ENCODE results near the gene KCTD3. TPM values are rescaled to one million over a fixed set of nuclear protein-coding genes. Genes with fewer than 3 reads are reported as not detected.

Gene KCTD3
- total RNA-seq, 4 donors from 2014 or later: 62.4 to 99.8 (median 82.0) TPM

DNA sequence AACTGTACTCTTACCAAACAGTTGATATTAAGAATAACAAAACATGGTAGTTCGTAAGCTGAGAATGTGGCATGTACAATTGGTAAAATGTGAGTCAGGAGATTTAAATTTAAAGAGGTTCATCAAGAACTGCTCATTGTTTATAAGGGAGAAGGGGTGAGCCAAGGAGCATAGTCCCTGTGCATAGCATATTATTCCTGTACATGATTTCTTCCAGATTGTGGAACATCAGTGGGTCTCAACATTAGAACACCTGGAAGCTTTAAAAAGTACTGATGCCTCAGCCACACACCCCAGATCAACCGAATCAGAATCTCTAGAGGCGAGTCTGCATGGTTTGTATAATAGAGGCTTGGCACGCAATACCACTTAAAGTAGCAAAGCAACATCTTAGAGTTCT, 56.1 kb downstream of the KCTD3 start:
- TF ChIP-seq CTCF (IDR thresholded peaks at IDR 0.05) (no peak), POLR2A (IDR thresholded peaks at IDR 0.05) (no peak), EP300 (IDR thresholded peaks at IDR 0.05) (no peak)
- no peaks in the 10 kb centered on the region for H3K9me3 ChIP-seq
- no peak overlapping the region for H3K27ac ChIP-seq
- H3K4me3 ChIP-seq: no peak overlapping the region
- H3K4me1 ChIP-seq: no peaks in the 10 kb centered on the region
- no peaks in the 10 kb centered on the region for H3K27me3 ChIP-seq
- DNase-seq (ENCODE audit: low spot score in 2 of 2): no peak
- H3K36me3 ChIP-seq: peaks cover 0 to 61% (median 2%) of the 10 kb centered on the region in 3 donors
- 72 to 73% methylated on average over 4 of the region's 4 CpGs for WGBS, 2 donors

- no peak for DNase-seq (ENCODE audit: low spot score in 2 of 2)
- Histone ChIP-seq H3K36me3 (peaks cover 0 to 33% (median 2%) of the 10 kb centered on the region in 3 donors), H3K27ac (no peak overlapping the region), H3K9me3 (no peaks in the 10 kb centered on the region), H3K4me3 (no peak overlapping the region), H3K4me1 (no peaks in the 10 kb centered on the region), H3K27me3 (no peaks in the 10 kb centered on the region)
- TF ChIP-seq POLR2A (IDR thresholded peaks at IDR 0.05): no peak
- no peak for TF ChIP-seq EP300 (IDR thresholded peaks at IDR 0.05)
- no peak for TF ChIP-seq CTCF (IDR thresholded peaks at IDR 0.05)
Measured at GRCh38 chr1:215625949-215626348, 58.8 kb downstream of the KCTD3 start.

- 79 to 92% methylated on average over 1 of the region's 1 CpG for WGBS, 2 donors
- H3K9me3 ChIP-seq: no peaks in the 10 kb centered on the region
- no peak overlapping the region for H3K4me3 ChIP-seq
- DNase-seq (ENCODE audit: low spot score in 2 of 2): no peak
- H3K36me3 ChIP-seq: no peaks in the 10 kb centered on the region
- no peaks in the 10 kb centered on the region for H3K27me3 ChIP-seq
- TF ChIP-seq EP300 (IDR thresholded peaks at IDR 0.05): no peak
- no peak for TF ChIP-seq CTCF (IDR thresholded peaks at IDR 0.05)
- TF ChIP-seq POLR2A (IDR thresholded peaks at IDR 0.05): no peak
- no peak overlapping the region for H3K27ac ChIP-seq
- peaks cover 0 to 9% (median 4%) of the 10 kb centered on the region in 4 donors for H3K4me1 ChIP-seq
Measured at GRCh38 chr1:215631040-215631439, 63.9 kb downstream of the KCTD3 start.

DNA sequence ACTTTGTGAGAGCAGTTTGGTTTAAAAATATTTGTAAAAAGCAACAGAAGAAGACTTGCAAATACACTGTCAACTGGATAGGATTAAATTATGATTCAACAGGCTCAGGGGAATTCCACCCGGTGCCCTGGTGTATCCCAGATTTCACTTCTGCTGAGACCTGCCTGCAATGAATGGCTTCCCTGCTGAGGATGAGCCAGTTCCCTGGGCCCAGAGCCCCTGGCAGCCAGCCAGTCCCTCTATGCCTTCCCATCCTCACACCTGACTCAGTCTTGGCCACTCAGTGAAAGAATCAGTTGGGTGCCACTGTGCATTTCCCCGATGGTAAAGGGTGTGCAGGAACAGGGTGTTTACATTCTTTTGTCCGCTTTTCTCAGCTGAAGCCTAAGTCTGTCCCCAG, 64.4 kb downstream of the KCTD3 start:
- DNase-seq (ENCODE audit: low spot score in 2 of 2): no peak
- H3K36me3 ChIP-seq: no peaks in the 10 kb centered on the region
- TF ChIP-seq CTCF (IDR thresholded peaks at IDR 0.05): no peak
- TF ChIP-seq EP300 (IDR thresholded peaks at IDR 0.05): no peak
- no peak for TF ChIP-seq POLR2A (IDR thresholded peaks at IDR 0.05)
- H3K27me3 ChIP-seq: no peaks in the 10 kb centered on the region
- H3K4me1 ChIP-seq: peaks cover 0 to 14% (median 4%) of the 10 kb centered on the region in 4 donors
- no peaks in the 10 kb centered on the region for H3K9me3 ChIP-seq
- H3K4me3 ChIP-seq: no peak overlapping the region
- H3K27ac ChIP-seq: no peak overlapping the region
- WGBS, 2 donors: 50 to 62% methylated on average over 3 of the region's 3 CpGs

GRCh38 chr1:215635827-215636226, 68.7 kb downstream of the KCTD3 start:
- Histone ChIP-seq H3K4me1 (peaks cover 0 to 16% (median 4%) of the 10 kb centered on the region in 4 donors), H3K36me3 (no peaks in the 10 kb centered on the region), H3K4me3 (no peak overlapping the region), H3K9me3 (no peaks in the 10 kb centered on the region), H3K27me3 (no peaks in the 10 kb centered on the region), H3K27ac (peak overlapping the region in 3 of 4 donors; percentile 69 to 79 (median 73))
- no peak for TF ChIP-seq EP300 (IDR thresholded peaks at IDR 0.05)
- no peak for TF ChIP-seq CTCF (IDR thresholded peaks at IDR 0.05)
- TF ChIP-seq POLR2A (IDR thresholded peaks at IDR 0.05): no peak
- no peak for DNase-seq (ENCODE audit: low spot score in 2 of 2)
- WGBS, 2 donors: 86 to 89% methylated on average over 6 of the region's 6 CpGs
